ENCODE measurements around the gene DCN.

Gene DCN

GRCh38 chr12:91205811-91206210 is 23.2 kb upstream of the DCN start:
- H3K4me3 ChIP-seq (ENCODE audit: control insufficient read depth, low read depth, low read length), result no peak overlapping the region
- DNase-seq (ENCODE audit: low read depth), result no peak
- TF ChIP-seq CTCF (IDR thresholded peaks at IDR 0.05; ENCODE audit: control insufficient read depth, insufficient read depth, low read depth, low read length, missing control alignments), result no peak

- H3K4me3 ChIP-seq (ENCODE audit: control insufficient read depth, low read depth, low read length), result no peak overlapping the region
- DNase-seq (ENCODE audit: low read depth), result no peak
- TF ChIP-seq CTCF (IDR thresholded peaks at IDR 0.05; ENCODE audit: control insufficient read depth, insufficient read depth, low read depth, low read length, missing control alignments), result no peak
Measured at GRCh38 chr12:91204421-91204820, 21.8 kb upstream of the DCN start.

GRCh38 chr12:91203610-91204009 is 21.0 kb upstream of the DCN start:
- no peak for DNase-seq (ENCODE audit: low read depth)

GRCh38 chr12:91202390-91202789 is 19.8 kb upstream of the DCN start:
- no peak overlapping the region for H3K4me3 ChIP-seq (ENCODE audit: control insufficient read depth, low read depth, low read length)
- DNase-seq (ENCODE audit: low read depth), result no peak
- TF ChIP-seq CTCF (IDR thresholded peaks at IDR 0.05; ENCODE audit: control insufficient read depth, insufficient read depth, low read depth, low read length, missing control alignments), result no peak

More at GRCh38 chr12:91203610-91204009, 21.0 kb upstream of the DCN start:
- TF ChIP-seq CTCF (IDR thresholded peaks at IDR 0.05; ENCODE audit: control insufficient read depth, insufficient read depth, low read depth, low read length, missing control alignments), result no peak
- H3K4me3 ChIP-seq (ENCODE audit: control insufficient read depth, low read depth, low read length), result no peak overlapping the region

GRCh38 chr12:91196436-91196835 is 13.8 kb upstream of the DCN start:
- H3K4me3 ChIP-seq (ENCODE audit: control insufficient read depth, low read depth, low read length), result no peak overlapping the region
- no peak for TF ChIP-seq CTCF (IDR thresholded peaks at IDR 0.05; ENCODE audit: control insufficient read depth, insufficient read depth, low read depth, low read length, missing control alignments)

GRCh38 chr12:91194500-91194899 is 11.9 kb upstream of the DCN start:
- no peak for DNase-seq (ENCODE audit: low read depth)
- no peak overlapping the region for H3K4me3 ChIP-seq (ENCODE audit: control insufficient read depth, low read depth, low read length)
- no peak for TF ChIP-seq CTCF (IDR thresholded peaks at IDR 0.05; ENCODE audit: control insufficient read depth, insufficient read depth, low read depth, low read length, missing control alignments)

More at GRCh38 chr12:91196436-91196835, 13.8 kb upstream of the DCN start:
- DNase-seq (ENCODE audit: low read depth), result no peak
